ENCODE measurements around the gene ZNF716. TPM values are rescaled to one million over a fixed set of nuclear protein-coding genes. Genes with fewer than 3 reads are reported as not detected.

The ZNF716 gene
- total RNA-seq, 1 donor from 2014 or later, result not detected

DNA sequence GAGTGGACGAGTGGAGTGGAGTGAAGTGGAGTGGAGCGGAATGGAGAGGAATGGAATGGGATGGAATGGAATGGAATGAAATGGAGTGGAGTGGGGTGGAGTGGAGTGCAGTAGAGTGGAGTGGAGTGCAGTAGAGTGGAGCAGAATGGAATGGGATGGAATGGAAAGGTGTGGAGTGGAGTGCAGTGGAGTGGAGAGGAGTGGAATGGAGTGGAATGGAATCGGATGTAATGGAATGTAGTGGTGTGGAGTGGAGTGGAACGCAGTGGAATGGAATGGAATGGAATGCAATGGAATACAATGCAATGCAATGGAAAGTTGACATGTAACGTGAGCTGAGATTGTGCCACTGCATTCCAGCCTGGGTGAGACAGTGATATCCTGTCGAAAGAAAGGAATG, 46.4 kb downstream of the ZNF716 start:
- H3K4me3 ChIP-seq, result no peak overlapping the region
- no peaks in the 10 kb centered on the region for H3K4me1 ChIP-seq
- TF ChIP-seq, protein P1, sequence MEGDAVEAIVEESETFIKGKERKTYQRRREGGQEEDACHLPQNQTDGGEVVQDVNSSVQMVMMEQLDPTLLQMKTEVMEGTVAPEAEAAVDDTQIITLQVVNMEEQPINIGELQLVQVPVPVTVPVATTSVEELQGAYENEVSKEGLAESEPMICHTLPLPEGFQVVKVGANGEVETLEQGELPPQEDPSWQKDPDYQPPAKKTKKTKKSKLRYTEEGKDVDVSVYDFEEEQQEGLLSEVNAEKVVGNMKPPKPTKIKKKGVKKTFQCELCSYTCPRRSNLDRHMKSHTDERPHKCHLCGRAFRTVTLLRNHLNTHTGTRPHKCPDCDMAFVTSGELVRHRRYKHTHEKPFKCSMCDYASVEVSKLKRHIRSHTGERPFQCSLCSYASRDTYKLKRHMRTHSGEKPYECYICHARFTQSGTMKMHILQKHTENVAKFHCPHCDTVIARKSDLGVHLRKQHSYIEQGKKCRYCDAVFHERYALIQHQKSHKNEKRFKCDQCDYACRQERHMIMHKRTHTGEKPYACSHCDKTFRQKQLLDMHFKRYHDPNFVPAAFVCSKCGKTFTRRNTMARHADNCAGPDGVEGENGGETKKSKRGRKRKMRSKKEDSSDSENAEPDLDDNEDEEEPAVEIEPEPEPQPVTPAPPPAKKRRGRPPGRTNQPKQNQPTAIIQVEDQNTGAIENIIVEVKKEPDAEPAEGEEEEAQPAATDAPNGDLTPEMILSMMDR (IDR thresholded peaks at IDR 0.05), result no peak
- TF ChIP-seq POLR2AphosphoS5 (IDR thresholded peaks at IDR 0.05; ENCODE audit: insufficient read depth in 1 of 2, low read depth in 1 of 2), result no peak
- no peak for TF ChIP-seq POLR2A (IDR thresholded peaks at IDR 0.05)
- no peaks in the 10 kb centered on the region for H3K9me3 ChIP-seq
- intact Hi-C loops (cut with DNase I), result no loop called here
- H3K27me3 ChIP-seq, result no peaks in the 10 kb centered on the region
- H3K36me3 ChIP-seq, result no peaks in the 10 kb centered on the region
- no peak overlapping the region for H3K27ac ChIP-seq
- no peak for DNase-seq (ENCODE audit: extremely low spot score in 2 of 2)

DNA sequence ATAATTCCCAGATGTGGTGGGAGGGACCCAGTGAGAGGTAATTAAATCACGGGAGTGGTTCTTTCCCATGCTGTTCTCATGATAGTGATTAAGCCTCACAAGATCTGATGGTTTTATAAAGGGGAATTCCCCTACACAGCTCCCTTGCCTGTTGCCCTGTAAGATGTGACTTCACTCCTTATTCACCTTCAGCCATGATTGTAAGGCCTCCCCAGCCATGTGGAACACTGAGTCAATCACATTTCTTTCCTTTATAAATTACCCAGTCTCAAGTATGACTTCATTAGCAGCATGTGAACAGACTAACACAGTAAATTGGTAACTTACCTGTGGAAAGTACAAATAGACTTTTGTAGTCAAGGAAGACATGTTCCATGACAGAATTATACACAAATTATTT, 55.2 kb downstream of the ZNF716 start:
- no peak for DNase-seq (ENCODE audit: extremely low spot score in 2 of 2)
- H3K27ac ChIP-seq, result no peak overlapping the region
- TF ChIP-seq POLR2AphosphoS5 (IDR thresholded peaks at IDR 0.05; ENCODE audit: insufficient read depth in 1 of 2, low read depth in 1 of 2) (no peak), POLR2A (IDR thresholded peaks at IDR 0.05) (no peak)
- TF ChIP-seq, protein P1 (IDR thresholded peaks at IDR 0.05), result no peak
- no peaks in the 10 kb centered on the region for H3K4me1 ChIP-seq
- H3K9me3 ChIP-seq, result no peaks in the 10 kb centered on the region
- no peaks in the 10 kb centered on the region for H3K27me3 ChIP-seq
- intact Hi-C loops (cut with DNase I), result no loop called here
- H3K4me3 ChIP-seq, result no peak overlapping the region
- no peaks in the 10 kb centered on the region for H3K36me3 ChIP-seq

MicroRNA genes within 50 kb of the gene (microRNA counts, 767-probe panel; counts per million panel counts)
- 261 to 2,619 counts per million in 2 donors for microRNA hsa-miR-3147

Small RNAs within 50 kb of the gene (microRNA-seq; reads per million reads assigned to microRNA genes)
- gene MIR3147 (ENCODE audit: borderline number of aligned reads, borderline replicate concordance), result not detected

Small RNAs within 50 kb of the gene (small RNA-seq; reads per million reads assigned to genes)
- not detected for gene MIR3147

All from vagina (tissue), 2 donors.